K562 (cell line): ENCODE measurements around the gene CEACAM8. TPM values are rescaled to one million over a fixed set of nuclear protein-coding genes. Genes with fewer than 3 reads are reported as not detected.

Experiments used
- ATAC-seq: fragments of 200-7000 bp; cut with Tn5 transposase; 3 replicates; pipeline ENCODE4 v1.9.1; 2020; ENCODE audit warnings: moderate library complexity
- BruUV-seq: library from RNA; stranded (reverse); fragments of 400-500 nt; replicated peaks from 2 replicates; lab custom pipeline; 2021; lab: Mats Ljungman, UMichigan
- CTCF ChIA-PET: fragments of 300-600 bp; formaldehyde crosslinking; extraction: SDS; loops from one replicate; lab custom pipeline; 2021; ENCODE audit warnings: low intra/inter-chr PET ratio; lab: Yijun Ruan, JAX
- POLR2A ChIA-PET: fragments of 300-600, 350-650 bp; sonication (Branson Sonifier 250); formaldehyde crosslinking; extraction: SDS; loops from one replicate; lab custom pipeline; 2021; ENCODE audit warnings: antibody characterized with exemption, inconsistent platforms; lab: Yijun Ruan, JAX
- DNase-seq, 4 experiments: peaks; one replicate each; pipeline versions ENCODE4 v3.0.0 to v3.0.0-alpha.2; 2011 to 2018; ENCODE audit warnings: low spot score in 3 of 4, mixed read lengths in 3 of 4; ENCODE audit errors: extremely low read depth in 1 of 4
- FAIRE-seq: peaks from 2 replicates; lab custom pipeline; 2011; peaks lifted over from hg19 to GRCh38; lab: Jason Lieb, UNC
- H2AFZ ChIP-seq: 2 replicates; pipeline ENCODE4 v1.6.0; 2011; ENCODE audit warnings: low read depth, low read length, control low read depth, inconsistent platforms
- H3K27ac ChIP-seq: fragments of 200-600 bp; 3 replicates; pipeline ENCODE4 v1.8.0; 2011; ENCODE audit warnings: low read depth, mild to moderate bottlenecking, control low read depth, inconsistent platforms, low read length, moderate library complexity, mixed read lengths; ENCODE audit errors: extremely low read depth
- H3K27me3 ChIP-seq, 2 experiments: fragments of 300-600 bp in 1 of 2; 2 replicates in 1 of 2; 3 replicates in 1 of 2; pipeline versions ENCODE4 v1.6.0 to v1.8.0; 2011; ENCODE audit warnings: inconsistent platforms in 2 of 2, low read length in 2 of 2, mild to moderate bottlenecking in 1 of 2, mixed read lengths in 1 of 2, moderate library complexity in 1 of 2; ENCODE audit not compliant: control insufficient read depth in 2 of 2, insufficient read depth in 2 of 2
- H3K36me3 ChIP-seq: fragments of 300-600 bp; 3 replicates; pipeline ENCODE4 v1.8.0; 2011; ENCODE audit warnings: mild to moderate bottlenecking, low read length, inconsistent platforms; ENCODE audit not compliant: control insufficient read depth, insufficient read depth
- H3K4me1 ChIP-seq, 2 experiments: fragments of 200-600 bp in 1 of 2; replicated peaks in 1 of 2; 2 replicates in 1 of 2; 3 replicates in 1 of 2; pipeline versions ENCODE4 v1.5.1 to v1.8.0; 2011; ENCODE audit warnings: inconsistent platforms in 2 of 2, low read length in 2 of 2, mild to moderate bottlenecking in 1 of 2, mixed read lengths in 1 of 2, moderate library complexity in 1 of 2; ENCODE audit not compliant: control insufficient read depth in 2 of 2, insufficient read depth in 2 of 2
- H3K4me2 ChIP-seq: 2 replicates; pipeline ENCODE4 v1.6.1; 2011; ENCODE audit warnings: low read length, control low read depth, inconsistent platforms, mixed read lengths; ENCODE audit not compliant: insufficient read depth
- H3K4me3 ChIP-seq: fragments of 200-600 bp; sonication (generic), shearing (Covaris generic); 2 replicates; pipeline ENCODE4 v1.5.1; 2016; ENCODE audit warnings: control low read depth, inconsistent platforms
- H3K79me2 ChIP-seq: fragments of 200-600 bp; 3 replicates; pipeline ENCODE4 v1.8.0; 2011; ENCODE audit warnings: low read length, inconsistent platforms; ENCODE audit not compliant: control insufficient read depth, insufficient read depth
- H3K9ac ChIP-seq, 2 experiments: 2 replicates each; pipeline versions ENCODE4 v1.6.0 to v1.6.1; 2011; ENCODE audit warnings: low read depth in 2 of 2, low read length in 2 of 2, control low read depth in 1 of 2, inconsistent platforms in 1 of 2, mild to moderate bottlenecking in 1 of 2, mixed read lengths in 1 of 2; ENCODE audit not compliant: insufficient read depth in 1 of 2
- H3K9me1 ChIP-seq: one replicate; pipeline ENCODE4 v1.6.0; 2011; ENCODE audit warnings: inconsistent platforms, mild to moderate bottlenecking, low read length, moderate library complexity; ENCODE audit not compliant: control insufficient read depth, insufficient read depth
- H3K9me3 ChIP-seq: replicated peaks from 2 replicates; pipeline ENCODE4 v1.5.1; 2011; ENCODE audit warnings: low read depth, low read length, inconsistent platforms; ENCODE audit not compliant: control insufficient read depth, insufficient read depth
- H4K20me1 ChIP-seq: replicated peaks from 2 replicates; pipeline ENCODE4 v1.6.1; 2011; ENCODE audit warnings: low read length, inconsistent platforms, mixed read lengths; ENCODE audit not compliant: control insufficient read depth, insufficient read depth
- CHD4 ChIP-seq: fragments of 200-600 bp; sonication (generic); IDR thresholded peaks from 3 replicates; pipeline ENCODE4 v1.6.1; 2012; ENCODE audit warnings: low read depth, mild to moderate bottlenecking, mixed read lengths, low read length, inconsistent platforms; ENCODE audit not compliant: insufficient read depth, insufficient replicate concordance, poor library complexity, severe bottlenecking
- DNMT1 ChIP-seq: fragments of 450-650 bp; IDR thresholded peaks from 2 replicates; pipeline ENCODE4 v1.6.1; 2016; ENCODE audit warnings: antibody characterized with exemption, mild to moderate bottlenecking
- ILF3 ChIP-seq: fragments of 450-650 bp; IDR thresholded peaks from 2 replicates; pipeline ENCODE4 v1.6.1; 2018; ENCODE audit warnings: antibody characterized with exemption, mild to moderate bottlenecking, moderate library complexity, borderline replicate concordance
- JUND ChIP-seq, 2 experiments: IDR thresholded peaks; 2 replicates in 1 of 2; 3 replicates in 1 of 2; pipeline ENCODE4 v1.6.1; 2011; ENCODE audit warnings: borderline replicate concordance in 2 of 2, low read depth in 2 of 2, low read length in 2 of 2, improper control_type of control experiment in 1 of 2, missing biosample characterization in 1 of 2, missing genetic modification characterization in 1 of 2, missing genetic modification reagents in 1 of 2
- NCOA1 ChIP-seq: fragments of 450-650 bp; IDR thresholded peaks from 2 replicates; pipeline ENCODE4 v1.6.1; 2016; ENCODE audit warnings: low read depth
- NR3C1 ChIP-seq: sonication (generic); formaldehyde crosslinking; IDR thresholded peaks from 2 replicates; pipeline ENCODE4 v1.8.1; 2022; ENCODE audit warnings: missing genetic modification reagents
- PCBP1 ChIP-seq: fragments of 200-400 bp; formaldehyde crosslinking; IDR thresholded peaks from 2 replicates; pipeline ENCODE4 v1.6.1; 2018; ENCODE audit warnings: mild to moderate bottlenecking, low read depth, low read length; ENCODE audit not compliant: poor library complexity, severe bottlenecking
- POLR3A ChIP-seq: IDR thresholded peaks from 2 replicates; pipeline ENCODE4 v1.6.1; 2011; ENCODE audit warnings: borderline replicate concordance, mild to moderate bottlenecking, moderate library complexity; ENCODE audit not compliant: insufficient read length, insufficient read depth; ENCODE audit errors: extremely low read depth
- RBM17 ChIP-seq: fragments of 200-400 bp; formaldehyde crosslinking; IDR thresholded peaks from 2 replicates; pipeline ENCODE4 v1.6.1; 2017; ENCODE audit warnings: low read depth, mild to moderate bottlenecking, low read length, borderline replicate concordance
- TCFL5 ChIP-seq: fragments of 250-450 bp; sonication (Bioruptor Pico); conservative IDR thresholded peaks from 2 replicates; pipeline ENCODE4 v1.6.1; 2021; ENCODE audit warnings: mild to moderate bottlenecking, moderate library complexity, matching md5 sums
- THAP12 ChIP-seq: fragments of 250-450 bp; sonication (Bioruptor Pico); IDR thresholded peaks from 2 replicates; pipeline ENCODE4 v1.9.0; 2021; ENCODE audit warnings: mild to moderate bottlenecking, inconsistent platforms
- YY1 ChIP-seq, 3 experiments: IDR thresholded peaks; 2 replicates each; pipeline ENCODE4 v1.6.1; 2011; ENCODE audit warnings: low read length in 2 of 3, mild to moderate bottlenecking in 2 of 3, moderate library complexity in 2 of 3, borderline replicate concordance in 1 of 3, control low read depth in 1 of 3, low read depth in 1 of 3; ENCODE audit not compliant: insufficient read depth in 3 of 3, insufficient replicate concordance in 2 of 3, control insufficient read depth in 1 of 3, insufficient read length in 1 of 3; ENCODE audit errors: extremely low read depth in 1 of 3
- ZFPM2 ChIP-seq: fragments of 250-450 bp; sonication (Bioruptor Pico); IDR thresholded peaks from 2 replicates; pipeline ENCODE4 v1.5.1; 2022; ENCODE audit warnings: mild to moderate bottlenecking
- ZNF224 ChIP-seq: sonication (generic); formaldehyde crosslinking; IDR thresholded peaks from 2 replicates; pipeline ENCODE4 v1.8.0; 2022; ENCODE audit warnings: mild to moderate bottlenecking, missing genetic modification reagents
- ZNF253 ChIP-seq: fragments of 250-450 bp; sonication (Bioruptor Pico); conservative IDR thresholded peaks from 2 replicates; pipeline ENCODE4 v1.6.1; 2021; ENCODE audit warnings: mild to moderate bottlenecking
- ZNF57 ChIP-seq: fragments of 450-650 bp; formaldehyde crosslinking; IDR thresholded peaks from 2 replicates; pipeline ENCODE4 v1.4.0; 2020; ENCODE audit warnings: mild to moderate bottlenecking, moderate library complexity
- WGBS: fragments of 100-300 bp; shearing (Covaris generic); methylation state at CpG from one replicate; pipeline ENCODE4 v1.1.6; 2016; ENCODE audit warnings: low coverage, mixed read lengths; ENCODE audit not compliant: insufficient coverage; ENCODE audit errors: missing lambda C conversion rate; 5-methylcytosine and 5-hydroxymethylcytosine counted together
- in situ Hi-C: fragments of 300-500 bp; cut with MboI; formaldehyde crosslinking; loops from 4 replicates; pipeline ENCODE4 v1.15.0; 2018; ENCODE audit warnings: inconsistent platforms, mixed read lengths
- intact Hi-C: fragments of 100-400 bp; cut with micrococcal nuclease; formaldehyde crosslinking; loops from 2 replicates; pipeline ENCODE4 v1.14.2; 2022
- polyA plus RNA-seq, 8 experiments: library from polyadenylated mRNA; depleted of rRNA in 4 of 8; stranded (reverse) in 5 of 8; unstranded in 3 of 8; fragments of >200 nt; fragmentation: Nextera tagmentation in 2 of 8; fragmentation: Illumina TruSeq in 1 of 8; extraction: Ambion mirVana in 2 of 8; extraction: Trizol in 1 of 8; gene quantifications; 2 replicates each; pipeline versions ENCODE4 v1.2.1 to v1.2.3, GENCODE V29; 2011 to 2014; ENCODE audit warnings: inconsistent platforms in 1 of 8, missing spikeins in 1 of 8
- total RNA-seq, 7 experiments: library from RNA; depleted of rRNA in 6 of 7; stranded (reverse); fragments of >200 nt in 6 of 7; fragmentation: Illumina TruSeq in 2 of 7; extraction: Trizol in 2 of 7; gene quantifications; 2 replicates each; pipeline versions ENCODE4 v1.2.1 to v1.2.3, GENCODE V29; 2011 to 2021; ENCODE audit warnings: low replicate concordance in 1 of 7
- TF ChIP-seq, protein P1 (sequence below): fragments of 250-450 bp; sonication (Bioruptor Pico); IDR thresholded peaks from 2 replicates; pipeline ENCODE4 v1.8.0; 2022; ENCODE audit warnings: inconsistent platforms, mild to moderate bottlenecking, moderate library complexity, borderline replicate concordance

The CEACAM8 gene
- total and polyA plus RNA-seq, 9 of the 15 experiments (the other 6 are each of a cell fraction or from before 2014, with no cell fraction given) = not detected

GRCh38 chr19:42595550-42596172 is 937 bp upstream of the CEACAM8 start:
- H3K27me3 ChIP-seq = peaks cover 0 to 4% of the 10 kb centered on the region in 2 experiments; a peak in 2 of 5 replicates
- DNase-seq = no peak
- H3K9me1 ChIP-seq = no peaks in the 10 kb centered on the region
- H3K9ac ChIP-seq = no peak overlapping the region
- no peaks in the 10 kb centered on the region for H3K36me3 ChIP-seq
- no peak for ATAC-seq
- H4K20me1 ChIP-seq = no peaks in the 10 kb centered on the region; the same call in 1 of the 2 replicates
- no peaks in the 10 kb centered on the region for H3K79me2 ChIP-seq
- no peak for FAIRE-seq
- ChIA-PET CTCF (interaction anchor here (1.2 to 1.4 kb wide), 2 partner anchors 32 to 145 kb away, joined by 4 to 6 read pairs; no protein-coding TSS in a partner anchor), POLR2A (interaction anchor here (0.6 kb wide), 1 partner anchor 100 kb away, joined by 3 read pairs; no protein-coding TSS in a partner anchor)
- no peak overlapping the region for H2AFZ ChIP-seq
- H3K4me3 ChIP-seq = no peak overlapping the region
- H3K4me2 ChIP-seq = no peak overlapping the region
- no TSS peak for BruUV-seq
- WGBS = 4% methylated on average over 11 of the region's 11 CpGs
- in situ Hi-C loops (loop anchor here (10.0 kb wide), 1 partner anchor 141 kb away; no protein-coding TSS in a partner anchor), intact Hi-C loops (loop anchor here (1.0 to 2.0 kb wide), 2 partner anchors 32 to 145 kb away; no protein-coding TSS in a partner anchor)
- H3K9me3 ChIP-seq = no peaks in the 10 kb centered on the region
- H3K4me1 ChIP-seq = peaks cover 0 to 5% of the 10 kb centered on the region in 2 experiments; a peak in 1 of 5 replicates
- no peak overlapping the region for H3K27ac ChIP-seq
- TF ChIP-seq ZNF57 (no peak), ZNF224 (no peak), NCOA1 (no peak), ZFPM2 (no peak), THAP12 (no peak), PCBP1 (no peak), ZNF253 (no peak), ILF3 (no peak), RBM17 (no peak), POLR3A (no peak), NR3C1 (CRISPR knock-in tag) (no peak), TCFL5 (CRISPR knock-in tag) (no peak), JUND (IDR thresholded peaks at IDR 0.05; ENCODE audit: borderline replicate concordance, low read depth, low read length) (no peak), JUND (tag; IDR thresholded peaks at IDR 0.05; ENCODE audit: borderline replicate concordance, low read depth, low read length) (no peak), DNMT1 (no peak), YY1 (IDR thresholded peaks at IDR 0.05; ENCODE audit: borderline replicate concordance in 1 of 3, control insufficient read depth in 1 of 3, extremely low read depth in 1 of 3, insufficient read depth in 3 of 3, insufficient read length in 1 of 3, insufficient replicate concordance in 2 of 3, low read depth in 1 of 3, low read length in 2 of 3) (no peak), CHD4 (no peak)
- TF ChIP-seq, protein P1, sequence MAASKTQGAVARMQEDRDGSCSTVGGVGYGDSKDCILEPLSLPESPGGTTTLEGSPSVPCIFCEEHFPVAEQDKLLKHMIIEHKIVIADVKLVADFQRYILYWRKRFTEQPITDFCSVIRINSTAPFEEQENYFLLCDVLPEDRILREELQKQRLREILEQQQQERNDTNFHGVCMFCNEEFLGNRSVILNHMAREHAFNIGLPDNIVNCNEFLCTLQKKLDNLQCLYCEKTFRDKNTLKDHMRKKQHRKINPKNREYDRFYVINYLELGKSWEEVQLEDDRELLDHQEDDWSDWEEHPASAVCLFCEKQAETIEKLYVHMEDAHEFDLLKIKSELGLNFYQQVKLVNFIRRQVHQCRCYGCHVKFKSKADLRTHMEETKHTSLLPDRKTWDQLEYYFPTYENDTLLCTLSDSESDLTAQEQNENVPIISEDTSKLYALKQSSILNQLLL (CRISPR knock-in tag) = no peak
